HCT116 (cell line): ENCODE measurements around the gene DPYD.

Experiments used
- CBX3 ChIP-seq: IDR thresholded peaks from 2 replicates; pipeline ENCODE4 v1.6.1; 2012; ENCODE audit warnings: low read depth
- CEBPB ChIP-seq: IDR thresholded peaks from 2 replicates; pipeline ENCODE4 v1.6.1; 2012; ENCODE audit warnings: low read depth
- CTCF ChIP-seq, 3 experiments: fragments of 200-600 bp in 1 of 3; sonication (generic) in 1 of 3; IDR thresholded peaks in 2 of 3; conservative IDR thresholded peaks in 1 of 3; 2 replicates each; pipeline ENCODE4 v1.5.1; 2012 to 2017; ENCODE audit warnings: low read depth in 2 of 3, low read length in 2 of 3, antibody characterized with exemption in 1 of 3, borderline replicate concordance in 1 of 3, control low read depth in 1 of 3, mild to moderate bottlenecking in 1 of 3, mixed read lengths in 1 of 3, mixed run types in 1 of 3, moderate library complexity in 1 of 3; ENCODE audit not compliant: insufficient read depth in 1 of 3
- EGR1 ChIP-seq: IDR thresholded peaks from 2 replicates; pipeline ENCODE4 v1.6.1; 2012; ENCODE audit warnings: low read depth
- FOSL1 ChIP-seq: IDR thresholded peaks from 2 replicates; pipeline ENCODE4 v1.6.1; 2012; ENCODE audit warnings: low read depth
- JUND ChIP-seq: IDR thresholded peaks from 2 replicates; pipeline ENCODE4 v1.6.1; 2012
- POLR2A ChIP-seq: IDR thresholded peaks from 2 replicates; pipeline ENCODE4 v1.7.0; 2011; ENCODE audit warnings: borderline replicate concordance; ENCODE audit not compliant: insufficient read depth, insufficient read length; ENCODE audit errors: extremely low read depth
- POLR2AphosphoS5 ChIP-seq: IDR thresholded peaks from 2 replicates; pipeline ENCODE4 v1.6.1; 2011; ENCODE audit warnings: mild to moderate bottlenecking, low read depth, low read length, moderate library complexity
- RAD21 ChIP-seq: IDR thresholded peaks from 2 replicates; pipeline ENCODE4 v1.6.1; 2012; ENCODE audit warnings: low read depth, mild to moderate bottlenecking
- YY1 ChIP-seq: IDR thresholded peaks from 2 replicates; pipeline ENCODE4 v1.6.1; 2011; ENCODE audit warnings: low read length, low read depth, moderate library complexity, mild to moderate bottlenecking; ENCODE audit not compliant: insufficient replicate concordance; ENCODE audit errors: extremely low read depth
- ZNF274 ChIP-seq: fragments of 200-500 bp; sonication (Bioruptor generic); IDR thresholded peaks from 2 replicates; pipeline ENCODE4 v1.6.1; 2014; ENCODE audit warnings: mild to moderate bottlenecking, low read depth, low read length, inconsistent platforms
- TF ChIP-seq, protein P1 (sequence below): IDR thresholded peaks from 2 replicates; pipeline ENCODE4 v1.6.1; 2012; ENCODE audit warnings: low read depth

- no peak for TF ChIP-seq ZNF274
- TF ChIP-seq CEBPB, result no peak
- no peak for TF ChIP-seq CTCF (IDR thresholded peaks at IDR 0.05 in 2 of 3, conservative IDR thresholded peaks at IDR 0.05 in 1 of 3; ENCODE audit: borderline replicate concordance in 1 of 3, insufficient read depth in 1 of 3, low read depth in 2 of 3, low read length in 2 of 3)
- TF ChIP-seq RAD21, result no peak
- TF ChIP-seq CBX3, result no peak
- no peak for TF ChIP-seq POLR2A
- TF ChIP-seq POLR2AphosphoS5, result no peak
- TF ChIP-seq, protein P1, sequence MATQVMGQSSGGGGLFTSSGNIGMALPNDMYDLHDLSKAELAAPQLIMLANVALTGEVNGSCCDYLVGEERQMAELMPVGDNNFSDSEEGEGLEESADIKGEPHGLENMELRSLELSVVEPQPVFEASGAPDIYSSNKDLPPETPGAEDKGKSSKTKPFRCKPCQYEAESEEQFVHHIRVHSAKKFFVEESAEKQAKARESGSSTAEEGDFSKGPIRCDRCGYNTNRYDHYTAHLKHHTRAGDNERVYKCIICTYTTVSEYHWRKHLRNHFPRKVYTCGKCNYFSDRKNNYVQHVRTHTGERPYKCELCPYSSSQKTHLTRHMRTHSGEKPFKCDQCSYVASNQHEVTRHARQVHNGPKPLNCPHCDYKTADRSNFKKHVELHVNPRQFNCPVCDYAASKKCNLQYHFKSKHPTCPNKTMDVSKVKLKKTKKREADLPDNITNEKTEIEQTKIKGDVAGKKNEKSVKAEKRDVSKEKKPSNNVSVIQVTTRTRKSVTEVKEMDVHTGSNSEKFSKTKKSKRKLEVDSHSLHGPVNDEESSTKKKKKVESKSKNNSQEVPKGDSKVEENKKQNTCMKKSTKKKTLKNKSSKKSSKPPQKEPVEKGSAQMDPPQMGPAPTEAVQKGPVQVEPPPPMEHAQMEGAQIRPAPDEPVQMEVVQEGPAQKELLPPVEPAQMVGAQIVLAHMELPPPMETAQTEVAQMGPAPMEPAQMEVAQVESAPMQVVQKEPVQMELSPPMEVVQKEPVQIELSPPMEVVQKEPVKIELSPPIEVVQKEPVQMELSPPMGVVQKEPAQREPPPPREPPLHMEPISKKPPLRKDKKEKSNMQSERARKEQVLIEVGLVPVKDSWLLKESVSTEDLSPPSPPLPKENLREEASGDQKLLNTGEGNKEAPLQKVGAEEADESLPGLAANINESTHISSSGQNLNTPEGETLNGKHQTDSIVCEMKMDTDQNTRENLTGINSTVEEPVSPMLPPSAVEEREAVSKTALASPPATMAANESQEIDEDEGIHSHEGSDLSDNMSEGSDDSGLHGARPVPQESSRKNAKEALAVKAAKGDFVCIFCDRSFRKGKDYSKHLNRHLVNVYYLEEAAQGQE, result no peak
- TF ChIP-seq FOSL1, result no peak
- no peak for TF ChIP-seq EGR1
- TF ChIP-seq YY1, result no peak
- no peak for TF ChIP-seq JUND
These were observed 570.2 kb downstream of the DPYD start for GRCh38 chr1:97350662-97351061.
